SIG-M5 treated with dmso at 0.1 percent for 504 hours (cell line): ENCODE results near the gene NPY2R.

Experiments
- DNase-seq: peaks from one replicate; lab custom pipeline; 2025; ENCODE audit not compliant: unreplicated experiment; lab: John Stamatoyannopoulos, UW

NPY2R gene

GRCh38 chr4:155248002-155248896 lies 39.8 kb downstream of the NPY2R start:
- DNase-seq, result no peak

GRCh38 chr4:155249016-155249566 lies 40.7 kb downstream of the NPY2R start:
- DNase-seq, result no peak

- no peak for DNase-seq
These were observed 43.9 kb downstream of the NPY2R start for GRCh38 chr4:155252327-155252726.

GRCh38 chr4:155263480-155263879 lies 55.0 kb downstream of the NPY2R start:
- no peak for DNase-seq

- no peak for DNase-seq
These were observed 56.7 kb downstream of the NPY2R start for GRCh38 chr4:155265113-155265512.
